ENCODE results near the gene CEP152.

- TF ChIP-seq CTCF (IDR thresholded peaks at IDR 0.05) (no peak), POLR2A (IDR thresholded peaks at IDR 0.05) (no peak)
Measured at GRCh38 chr15:48810414-48811324, at the start of gene CEP152.

Data from lower leg skin (tissue), 3 donors.